ENCODE results near the gene LPP. TPM values are rescaled to one million over a fixed set of nuclear protein-coding genes. Genes with fewer than 3 reads are reported as not detected.

The LPP gene
- total and polyA plus RNA-seq, 2 of the 13 experiments (the other 11 are each of a cell fraction or from before 2014, with no cell fraction given) = 19.2 to 29.9 TPM

GRCh38 chr3:188779281-188779980, 625.5 kb downstream of the LPP start:
- ChIA-PET POLR2A (no interaction called here), CTCF (ENCODE audit: low intra/inter-chr PET ratio, low total read pairs) (no interaction called here)
- TF ChIP-seq ZNF746 (CRISPR knock-in tag; IDR thresholded peaks at IDR 0.05) (no peak), AKAP8 (CRISPR knock-in tag; IDR thresholded peaks at IDR 0.05) (no peak), ZSCAN29 (CRISPR knock-in tag; conservative IDR thresholded peaks at IDR 0.05) (no peak), RBM22 (optimal IDR thresholded peaks at IDR 0.05; ENCODE audit: low read length) (no peak), GABPB1 (CRISPR knock-in tag; IDR thresholded peaks at IDR 0.05) (no peak), ZNF180 (CRISPR knock-in tag; IDR thresholded peaks at IDR 0.05; ENCODE audit: borderline replicate concordance, low read depth) (no peak), ELK4 (CRISPR knock-in tag; IDR thresholded peaks at IDR 0.05; ENCODE audit: borderline replicate concordance) (no peak), ZNF704 (CRISPR knock-in tag; IDR thresholded peaks at IDR 0.05; ENCODE audit: borderline replicate concordance) (no peak), ZNF3 (CRISPR knock-in tag; IDR thresholded peaks at IDR 0.05) (no peak), PATZ1 (CRISPR knock-in tag; IDR thresholded peaks at IDR 0.05) (no peak), NFKB2 (CRISPR knock-in tag; IDR thresholded peaks at IDR 0.05; ENCODE audit: borderline replicate concordance) (no peak), SALL2 (CRISPR knock-in tag; IDR thresholded peaks at IDR 0.05) (no peak), ZNF224 (CRISPR knock-in tag; IDR thresholded peaks at IDR 0.05) (no peak), MATR3 (CRISPR knock-in tag; IDR thresholded peaks at IDR 0.05) (no peak), NAIF1 (CRISPR knock-in tag; IDR thresholded peaks at IDR 0.05; ENCODE audit: borderline replicate concordance) (no peak), EHMT2 (IDR thresholded peaks at IDR 0.05; ENCODE audit: borderline replicate concordance, low read depth, low read length) (no peak), ZNF564 (CRISPR knock-in tag; IDR thresholded peaks at IDR 0.05) (no peak)
- peaks cover 6% of the 10 kb centered on the region; the same call in 1 of the 2 replicates for H3K4me1 ChIP-seq (ENCODE audit: insufficient read depth, low read length)
- intact Hi-C loops (cut with micrococcal nuclease; ENCODE audit: unreplicated experiment) (no loop called here), in situ Hi-C loops (cut with HindIII; ENCODE audit: extremely low pct_ligation_motif_present, low pct_unique_long_range_greater_than_20kb) (no loop called here)
- H3K4me3 ChIP-seq (replicated peaks in 1 of 3; ENCODE audit: insufficient read depth in 1 of 3, low read depth in 2 of 3, low read length in 3 of 3) = no peak overlapping the region
- FAIRE-seq (no peak), DNase-seq (ENCODE audit: low spot score) (no peak), ATAC-seq (no peak)
- no peaks in the 10 kb centered on the region for H3K27me3 ChIP-seq (ENCODE audit: control insufficient read depth in 1 of 2, insufficient read depth in 2 of 2, low read length in 2 of 2)
- peaks cover 0 to 2% of the 10 kb centered on the region in 2 experiments; a peak in 1 of 5 replicates for H3K36me3 ChIP-seq (replicated peaks in 1 of 2; ENCODE audit: control insufficient read depth in 1 of 2, insufficient read depth in 2 of 2, low read length in 2 of 2)
- H3K9me3 ChIP-seq (ENCODE audit: low read length) = no peaks in the 10 kb centered on the region
- H4K20me1 ChIP-seq (ENCODE audit: insufficient read depth, low read length) = no peaks in the 10 kb centered on the region
- no peak overlapping the region for H2AFZ ChIP-seq (ENCODE audit: low read length)
- BruUV-seq (replicated peaks) = no TSS peak
- WGBS (ENCODE audit: low lambda C conversion rate) = 97% methylated on average over 8 of the region's 8 CpGs
- H3K79me2 ChIP-seq (ENCODE audit: insufficient read depth, low read length) = no peaks in the 10 kb centered on the region
- no peak overlapping the region for H3K4me2 ChIP-seq (ENCODE audit: low read depth, low read length)
- no peak overlapping the region for H3K9ac ChIP-seq (ENCODE audit: insufficient read depth, low read depth, low read length)
- H3K27ac ChIP-seq (ENCODE audit: extremely low read length, insufficient read depth, low read length) = no peak overlapping the region
